GM12865 (cell line): ENCODE data around the gene LLGL1.

Experiments used
- DNase-seq: peaks from one replicate; pipeline ENCODE4 v3.0.0; 2010; ENCODE audit warnings: low read depth
- H3K4me3 ChIP-seq: 2 replicates; pipeline ENCODE4 v1.5.1; 2011; ENCODE audit warnings: mild to moderate bottlenecking, low read depth, low read length, control low read depth
- CTCF ChIP-seq: IDR thresholded peaks from 2 replicates; pipeline ENCODE4 v1.5.1; 2011; ENCODE audit warnings: low read length, control low read depth, low read depth, inconsistent platforms; ENCODE audit not compliant: insufficient read depth; ENCODE audit errors: missing control alignments

The LLGL1 gene

GRCh38 chr17:18228176-18228682 is 2.8 kb downstream of the LLGL1 start:
- TF ChIP-seq CTCF, result no peak
- no peak overlapping the region for H3K4me3 ChIP-seq
- no peak for DNase-seq

- H3K4me3 ChIP-seq, result no peak overlapping the region
- no peak for DNase-seq
- TF ChIP-seq CTCF, result no peak
These were observed 3.8 kb downstream of the LLGL1 start for GRCh38 chr17:18229254-18229653.

- DNase-seq, result no peak
These were observed 4.3 kb downstream of the LLGL1 start for GRCh38 chr17:18229771-18230170.

GRCh38 chr17:18230288-18231141 is 5.1 kb downstream of the LLGL1 start:
- no peak for DNase-seq
- H3K4me3 ChIP-seq, result no peak overlapping the region
- no peak for TF ChIP-seq CTCF

More at GRCh38 chr17:18229771-18230170, 4.3 kb downstream of the LLGL1 start:
- no peak for TF ChIP-seq CTCF
- no peak overlapping the region for H3K4me3 ChIP-seq

- no peak overlapping the region for H3K4me3 ChIP-seq
- no peak for DNase-seq
- TF ChIP-seq CTCF, result no peak
These were observed 5.7 kb downstream of the LLGL1 start for GRCh38 chr17:18231164-18231563.

GRCh38 chr17:18233803-18234518 is 8.5 kb downstream of the LLGL1 start:
- no peak overlapping the region for H3K4me3 ChIP-seq
- TF ChIP-seq CTCF, result no peak
- DNase-seq, result no peak
